Measurements from ENCODE around the gene MFSD2A.

- TF ChIP-seq CTCF (conservative IDR thresholded peaks at IDR 0.05) (no peak), EZH2 (IDR thresholded peaks at IDR 0.05; ENCODE audit: low read depth) (no peak)
Measured at GRCh38 chr1:39908534-39908933, 46.4 kb upstream of the MFSD2A start.
